HepG2 (cell line): ENCODE data around the gene TENM3. TPM values are rescaled to one million over a fixed set of nuclear protein-coding genes. Genes with fewer than 3 reads are reported as not detected.

Source experiments
- ATAC-seq: fragments of 200-7000 bp; cut with Tn5 transposase; 3 replicates; pipeline ENCODE4 v1.9.1; 2020; ENCODE audit warnings: mild to moderate bottlenecking, moderate library complexity
- BruUV-seq: library from RNA; stranded (reverse); fragments of 400-500 nt; replicated peaks from 2 replicates; lab custom pipeline; 2021; lab: Mats Ljungman, UMichigan
- CTCF ChIA-PET: fragments of 300-600 bp; formaldehyde crosslinking; extraction: SDS; loops from one replicate; lab custom pipeline; 2021; ENCODE audit warnings: low total read pairs, inconsistent platforms, low intra/inter-chr PET ratio; lab: Yijun Ruan, JAX
- POLR2A ChIA-PET: fragments of 350-600 bp; sonication (Branson Sonifier 250); formaldehyde crosslinking; loops from one replicate; lab custom pipeline; 2020; ENCODE audit warnings: antibody characterized with exemption, inconsistent platforms; lab: Yijun Ruan, JAX
- DNase-seq: peaks from one replicate; pipeline ENCODE4 v3.0.0-alpha.2; 2015; ENCODE audit warnings: low spot score
- FAIRE-seq: peaks from 3 replicates; lab custom pipeline; 2011; peaks lifted over from hg19 to GRCh38; lab: Jason Lieb, UNC
- H2AFZ ChIP-seq: one replicate; pipeline ENCODE4 v1.6.1; 2011; ENCODE audit warnings: low read length, inconsistent platforms
- H3K27ac ChIP-seq: fragments of 300-600 bp; 3 replicates; pipeline ENCODE4 v1.8.0; 2011; ENCODE audit warnings: mixed run types, mild to moderate bottlenecking, mixed read lengths, low read length, inconsistent platforms; ENCODE audit not compliant: insufficient read depth; ENCODE audit errors: extremely low read length
- H3K27me3 ChIP-seq, 2 experiments: fragments of 200-600 bp in 1 of 2; 2 replicates in 1 of 2; 3 replicates in 1 of 2; pipeline versions ENCODE4 v1.6.0 to v1.8.0; 2011; ENCODE audit warnings: low read length in 2 of 2, mild to moderate bottlenecking in 2 of 2, moderate library complexity in 2 of 2, inconsistent platforms in 1 of 2; ENCODE audit not compliant: insufficient read depth in 2 of 2, control insufficient read depth in 1 of 2
- H3K36me3 ChIP-seq, 2 experiments: fragments of 200-600 bp in 1 of 2; replicated peaks in 1 of 2; 2 replicates in 1 of 2; 3 replicates in 1 of 2; pipeline versions ENCODE4 v1.5.1 to v1.8.0; 2011; ENCODE audit warnings: low read length in 2 of 2, inconsistent platforms in 1 of 2; ENCODE audit not compliant: insufficient read depth in 2 of 2, control insufficient read depth in 1 of 2
- H3K4me1 ChIP-seq: 2 replicates; pipeline ENCODE4 v1.5.1; 2012; ENCODE audit warnings: low read length, inconsistent platforms; ENCODE audit not compliant: insufficient read depth
- H3K4me2 ChIP-seq: 2 replicates; pipeline ENCODE4 v1.6.0; 2011; ENCODE audit warnings: low read depth, low read length, inconsistent platforms
- H3K4me3 ChIP-seq, 3 experiments: fragments of 200-600 bp in 1 of 3; sonication (generic), shearing (Covaris generic) in 1 of 3; replicated peaks in 1 of 3; 2 replicates each; pipeline ENCODE4 v1.5.1; 2011 to 2016; ENCODE audit warnings: low read length in 3 of 3, inconsistent platforms in 2 of 3, low read depth in 2 of 3, mild to moderate bottlenecking in 2 of 3, control low read depth in 1 of 3, mixed read lengths in 1 of 3; ENCODE audit not compliant: insufficient read depth in 1 of 3
- H3K79me2 ChIP-seq: one replicate; pipeline ENCODE4 v1.6.1; 2011; ENCODE audit warnings: low read length, inconsistent platforms; ENCODE audit not compliant: insufficient read depth
- H3K9ac ChIP-seq: 2 replicates; pipeline ENCODE4 v1.6.0; 2011; ENCODE audit warnings: mild to moderate bottlenecking, low read depth, low read length, inconsistent platforms; ENCODE audit not compliant: insufficient read depth
- H3K9me3 ChIP-seq: 2 replicates; pipeline ENCODE4 v1.5.1; 2012; ENCODE audit warnings: mild to moderate bottlenecking, low read length
- H4K20me1 ChIP-seq: 2 replicates; pipeline ENCODE4 v1.6.0; 2011; ENCODE audit warnings: inconsistent platforms, mild to moderate bottlenecking, low read length, moderate library complexity; ENCODE audit not compliant: insufficient read depth
- DNMT1 ChIP-seq: sonication (generic); formaldehyde crosslinking; IDR thresholded peaks from 2 replicates; pipeline ENCODE4 v1.5.1; 2020; ENCODE audit warnings: mild to moderate bottlenecking, missing genetic modification reagents
- FOXM1 ChIP-seq: sonication (generic); formaldehyde crosslinking; IDR thresholded peaks from 2 replicates; pipeline ENCODE4 v1.5.0; 2020; ENCODE audit warnings: missing genetic modification reagents
- GMEB2 ChIP-seq: IDR thresholded peaks from 2 replicates; pipeline ENCODE4 v1.6.1; 2016; ENCODE audit warnings: missing biosample characterization, missing genetic modification reagents, low read depth
- HDAC1 ChIP-seq: sonication (generic); formaldehyde crosslinking; IDR thresholded peaks from 2 replicates; pipeline ENCODE4 v1.5.1; 2020; ENCODE audit warnings: mild to moderate bottlenecking, missing genetic modification reagents
- MZF1 ChIP-seq: sonication (generic); formaldehyde crosslinking; IDR thresholded peaks from 2 replicates; pipeline ENCODE4 v1.8.1; 2023; ENCODE audit warnings: mild to moderate bottlenecking, missing genetic modification reagents, borderline replicate concordance
- NCOR1 ChIP-seq: fragments of 200-600 bp; sonication (generic); IDR thresholded peaks from 2 replicates; pipeline ENCODE4 v1.7.0; 2017; ENCODE audit warnings: antibody characterized with exemption, low read length, borderline replicate concordance
- PHF21A ChIP-seq: sonication (generic); formaldehyde crosslinking; IDR thresholded peaks from 2 replicates; pipeline ENCODE4 v1.5.0; 2020; ENCODE audit warnings: mild to moderate bottlenecking, missing genetic modification reagents
- POGZ ChIP-seq: sonication (generic); formaldehyde crosslinking; IDR thresholded peaks from 2 replicates; pipeline ENCODE4 v1.4.0; 2020; ENCODE audit warnings: mild to moderate bottlenecking, missing genetic modification reagents
- SALL2 ChIP-seq: sonication (generic); formaldehyde crosslinking; IDR thresholded peaks from 2 replicates; pipeline ENCODE4 v1.8.1; 2023; ENCODE audit warnings: mild to moderate bottlenecking, missing genetic modification reagents, inconsistent platforms
- SKI ChIP-seq: fragments of 450-650 bp; IDR thresholded peaks from one replicate; pipeline ENCODE4 v1.6.1; 2018; ENCODE audit warnings: mild to moderate bottlenecking; ENCODE audit not compliant: partially characterized antibody
- SOX6 ChIP-seq, 2 experiments: fragments of 450-650 bp in 1 of 2; sonication (generic) in 1 of 2; formaldehyde crosslinking in 1 of 2; IDR thresholded peaks; 2 replicates each; pipeline versions ENCODE4 v1.4.0 to v1.6.1; 2017 to 2020; ENCODE audit warnings: antibody characterized with exemption in 1 of 2, mild to moderate bottlenecking in 1 of 2, missing genetic modification reagents in 1 of 2
- YEATS2 ChIP-seq: sonication (generic); formaldehyde crosslinking; IDR thresholded peaks from 2 replicates; pipeline ENCODE4 v1.4.0; 2020; ENCODE audit warnings: missing genetic modification reagents, borderline replicate concordance
- ZNF143 ChIP-seq: sonication (generic); formaldehyde crosslinking; IDR thresholded peaks from 2 replicates; pipeline ENCODE4 v1.4.0; 2020; ENCODE audit warnings: missing genetic modification reagents
- ZNF614 ChIP-seq: IDR thresholded peaks from 2 replicates; pipeline ENCODE4 v1.6.1; 2018; ENCODE audit warnings: missing biosample characterization, missing genetic modification reagents, inconsistent platforms, borderline replicate concordance
- ZSCAN25 ChIP-seq: sonication (generic); formaldehyde crosslinking; IDR thresholded peaks from 2 replicates; pipeline ENCODE4 v1.8.0; 2022; ENCODE audit warnings: mild to moderate bottlenecking, missing genetic modification reagents
- WGBS: methylation state at CpG from one replicate; pipeline ENCODE4 v1.1.6; 2017; ENCODE audit warnings: low lambda C conversion rate; 5-methylcytosine and 5-hydroxymethylcytosine counted together
- in situ Hi-C: cut with HindIII; loops from 2 replicates; pipeline ENCODE4 v1.10.0; 2017; ENCODE audit warnings: low pct_unique_long_range_greater_than_20kb; ENCODE audit not compliant: extremely low pct_ligation_motif_present
- intact Hi-C: fragments of 100-400 bp; cut with micrococcal nuclease; formaldehyde crosslinking; loops from one replicate; pipeline ENCODE4 v1.10.0; 2022; ENCODE audit not compliant: unreplicated experiment
- polyA plus RNA-seq, 8 experiments: library from polyadenylated mRNA; depleted of rRNA in 3 of 8; stranded (reverse) in 7 of 8; unstranded in 1 of 8; fragments of >200 nt; fragmentation: Illumina TruSeq in 4 of 8; extraction: Trizol in 4 of 8; gene quantifications; 2 replicates each; pipeline versions ENCODE4 v1.2.1 to v1.2.3, GENCODE V29; 2011 to 2016; ENCODE audit warnings: low read depth in 4 of 8, missing spikeins in 1 of 8, mixed read lengths in 1 of 8; ENCODE audit not compliant: insufficient read depth in 1 of 8
- total RNA-seq, 5 experiments: library from RNA; depleted of rRNA; stranded (reverse); fragments of >200 nt; fragmentation: Illumina TruSeq; extraction: Trizol; gene quantifications; 2 replicates each; pipeline ENCODE4 v1.2.3, GENCODE V29; 2016; ENCODE audit warnings: low read depth in 1 of 5
- TF ChIP-seq, protein P1 (sequence below): sonication (generic); formaldehyde crosslinking; IDR thresholded peaks from 2 replicates; pipeline ENCODE4 v1.4.0; 2020; ENCODE audit warnings: missing genetic modification reagents, borderline replicate concordance
- TF ChIP-seq, protein P2 (sequence below): IDR thresholded peaks from 2 replicates; pipeline ENCODE4 v1.6.1; 2012; ENCODE audit warnings: low read depth, low read length, improper control_type of control experiment

Gene TENM3
- total and polyA plus RNA-seq, 2 of the 13 experiments (the other 11 are each of a cell fraction or from before 2014, with no cell fraction given), result 0.04 TPM; not detected in 1

- no peak for FAIRE-seq
- TF ChIP-seq, protein P1, sequence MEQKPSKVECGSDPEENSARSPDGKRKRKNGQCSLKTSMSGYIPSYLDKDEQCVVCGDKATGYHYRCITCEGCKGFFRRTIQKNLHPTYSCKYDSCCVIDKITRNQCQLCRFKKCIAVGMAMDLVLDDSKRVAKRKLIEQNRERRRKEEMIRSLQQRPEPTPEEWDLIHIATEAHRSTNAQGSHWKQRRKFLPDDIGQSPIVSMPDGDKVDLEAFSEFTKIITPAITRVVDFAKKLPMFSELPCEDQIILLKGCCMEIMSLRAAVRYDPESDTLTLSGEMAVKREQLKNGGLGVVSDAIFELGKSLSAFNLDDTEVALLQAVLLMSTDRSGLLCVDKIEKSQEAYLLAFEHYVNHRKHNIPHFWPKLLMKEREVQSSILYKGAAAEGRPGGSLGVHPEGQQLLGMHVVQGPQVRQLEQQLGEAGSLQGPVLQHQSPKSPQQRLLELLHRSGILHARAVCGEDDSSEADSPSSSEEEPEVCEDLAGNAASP (CRISPR knock-in tag), result no peak
- TF ChIP-seq YEATS2, result no peak
- TF ChIP-seq GMEB2 (CRISPR knock-in tag), result no peak
- no peak for TF ChIP-seq SKI
- TF ChIP-seq, protein P2, sequence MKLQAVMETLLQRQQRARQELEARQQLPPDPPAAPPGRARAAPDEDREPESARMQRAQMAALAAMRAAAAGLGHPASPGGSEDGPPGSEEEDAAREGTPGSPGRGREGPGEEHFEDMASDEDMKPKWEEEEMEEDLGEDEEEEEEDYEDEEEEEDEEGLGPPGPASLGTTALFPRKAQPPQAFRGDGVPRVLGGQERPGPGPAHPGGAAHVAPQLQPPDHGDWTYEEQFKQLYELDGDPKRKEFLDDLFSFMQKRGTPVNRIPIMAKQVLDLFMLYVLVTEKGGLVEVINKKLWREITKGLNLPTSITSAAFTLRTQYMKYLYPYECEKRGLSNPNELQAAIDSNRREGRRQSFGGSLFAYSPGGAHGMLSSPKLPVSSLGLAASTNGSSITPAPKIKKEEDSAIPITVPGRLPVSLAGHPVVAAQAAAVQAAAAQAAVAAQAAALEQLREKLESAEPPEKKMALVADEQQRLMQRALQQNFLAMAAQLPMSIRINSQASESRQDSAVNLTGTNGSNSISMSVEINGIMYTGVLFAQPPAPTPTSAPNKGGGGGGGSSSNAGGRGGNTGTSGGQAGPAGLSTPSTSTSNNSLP, result no peak
- TF ChIP-seq ZNF614 (CRISPR knock-in tag), result no peak
- no peak for TF ChIP-seq PHF21A (CRISPR knock-in tag)
- TF ChIP-seq SALL2 (CRISPR knock-in tag), result no peak
- TF ChIP-seq POGZ (CRISPR knock-in tag), result no peak
- TF ChIP-seq ZNF143 (CRISPR knock-in tag), result no peak
- no peak for TF ChIP-seq HDAC1 (CRISPR knock-in tag)
- no peak for TF ChIP-seq DNMT1 (CRISPR knock-in tag)
- no peak for TF ChIP-seq ZSCAN25 (CRISPR knock-in tag)
- TF ChIP-seq MZF1 (CRISPR knock-in tag), result no peak
- TF ChIP-seq SOX6 (IDR thresholded peaks at IDR 0.05), result no peak
- no peak for TF ChIP-seq SOX6 (CRISPR knock-in tag; IDR thresholded peaks at IDR 0.05)
- no peak for TF ChIP-seq NCOR1
- no peak for TF ChIP-seq FOXM1 (CRISPR knock-in tag)
Measured at GRCh38 chr4:182548156-182548555, 305.0 kb downstream of the TENM3 start.

More at GRCh38 chr4:182548156-182548555, 305.0 kb downstream of the TENM3 start:
- in situ Hi-C loops, result no loop called here
- H4K20me1 ChIP-seq, result no peaks in the 10 kb centered on the region
- H3K27ac ChIP-seq, result no peak overlapping the region
- no peaks in the 10 kb centered on the region for H3K4me1 ChIP-seq
- DNase-seq (no peak), ATAC-seq (no peak)
- H3K27me3 ChIP-seq, result peaks cover 1 to 4% of the 10 kb centered on the region in 2 experiments; a peak in 1 of 5 replicates
- POLR2A ChIA-PET, result no interaction called here
- WGBS, result 17% methylated on average over 6 of the region's 6 CpGs
- H3K9me3 ChIP-seq, result no peaks in the 10 kb centered on the region
- H3K9ac ChIP-seq, result no peak overlapping the region
- no peaks in the 10 kb centered on the region for H3K79me2 ChIP-seq
- no peaks in the 10 kb centered on the region for H3K36me3 ChIP-seq
- no peak overlapping the region for H3K4me3 ChIP-seq
- CTCF ChIA-PET, result no interaction called here
- intact Hi-C loops, result no loop called here
- no TSS peak for BruUV-seq
- H2AFZ ChIP-seq, result no peak overlapping the region
- no peak overlapping the region for H3K4me2 ChIP-seq
